SK-N-SH (cell line): ENCODE results near the gene ID4. TPM values are rescaled to one million over a fixed set of nuclear protein-coding genes. Genes with fewer than 3 reads are reported as not detected.

Source experiments
- CTCF ChIA-PET: fragments of 300-600, 350-600 bp; formaldehyde crosslinking; extraction: SDS; loops from one replicate; lab custom pipeline; 2021; lab: Yijun Ruan, JAX
- POLR2A ChIA-PET: fragments of 350-600 bp; sonication (Branson Sonifier 250); formaldehyde crosslinking; extraction: SDS; loops from one replicate; lab custom pipeline; 2020; ENCODE audit warnings: antibody characterized with exemption, inconsistent platforms; lab: Yijun Ruan, JAX
- DNase-seq: peaks from one replicate; pipeline ENCODE4 v3.0.0; 2012
- H2AFZ ChIP-seq: fragments of 200-600 bp; sonication (generic); 2 replicates; pipeline ENCODE4 v1.8.1; 2016; ENCODE audit warnings: antibody characterized with exemption, mild to moderate bottlenecking, low read depth
- H3F3A ChIP-seq: fragments of 200-600 bp; sonication (generic); replicated peaks from 2 replicates; pipeline ENCODE3; 2016; ENCODE audit warnings: antibody characterized with exemption, mild to moderate bottlenecking; ENCODE audit not compliant: insufficient read depth
- H3K27ac ChIP-seq, 2 experiments: fragments of 200-500 bp in 1 of 2; fragments of 200-600 bp in 1 of 2; sonication (Bioruptor generic) in 1 of 2; sonication (generic), shearing (Covaris generic) in 1 of 2; 2 replicates each; pipeline versions ENCODE4 v1.5.1 to v1.6.1; 2014 to 2016; ENCODE audit warnings: low read depth in 2 of 2, inconsistent platforms in 1 of 2, low read length in 1 of 2, mild to moderate bottlenecking in 1 of 2, mixed read lengths in 1 of 2
- H3K27me3 ChIP-seq: fragments of 200-600 bp; sonication (generic), shearing (Covaris generic); 2 replicates; pipeline ENCODE4 v1.6.1; 2016; ENCODE audit warnings: mixed run types; ENCODE audit not compliant: insufficient read depth
- H3K36me3 ChIP-seq, 2 experiments: fragments of 200-500 bp in 1 of 2; fragments of 200-600 bp in 1 of 2; sonication (Bioruptor generic) in 1 of 2; sonication (generic) in 1 of 2; replicated peaks in 1 of 2; 2 replicates each; pipeline versions ENCODE3 to v1.5.1; 2014 to 2016; ENCODE audit warnings: low read length in 1 of 2, mild to moderate bottlenecking in 1 of 2; ENCODE audit not compliant: insufficient read depth in 2 of 2, control insufficient read depth in 1 of 2
- H3K4me1 ChIP-seq, 2 experiments: fragments of 200-500 bp in 1 of 2; fragments of 200-600 bp in 1 of 2; sonication (Bioruptor generic) in 1 of 2; sonication (generic), shearing (Covaris generic) in 1 of 2; 2 replicates each; pipeline versions ENCODE4 v1.5.1 to v1.6.1; 2014 to 2016; ENCODE audit warnings: low read depth in 1 of 2, low read length in 1 of 2, mixed run types in 1 of 2; ENCODE audit not compliant: insufficient read depth in 2 of 2, control insufficient read depth in 1 of 2
- H3K4me2 ChIP-seq: fragments of 200-600 bp; sonication (generic), shearing (Covaris generic); 2 replicates; pipeline ENCODE4 v1.6.1; 2017; ENCODE audit warnings: mixed run types
- H3K4me3 ChIP-seq, 2 experiments: fragments of 200-500 bp in 1 of 2; fragments of 200-600 bp in 1 of 2; sonication (Bioruptor generic) in 1 of 2; sonication (generic), shearing (Covaris generic) in 1 of 2; 2 replicates each; pipeline versions ENCODE4 v1.5.1 to v1.8.1; 2014 to 2016; ENCODE audit warnings: low read depth in 2 of 2, inconsistent platforms in 1 of 2, low read length in 1 of 2, mild to moderate bottlenecking in 1 of 2, mixed read lengths in 1 of 2, moderate library complexity in 1 of 2
- H3K79me2 ChIP-seq: fragments of 200-600 bp; sonication (generic); 2 replicates; pipeline ENCODE4 v1.8.1; 2017; ENCODE audit warnings: mild to moderate bottlenecking; ENCODE audit not compliant: insufficient read depth
- H3K9ac ChIP-seq: fragments of 200-600 bp; sonication (generic); 2 replicates; pipeline ENCODE4 v1.6.1; 2017; ENCODE audit warnings: mixed run types
- H3K9me2 ChIP-seq: fragments of 200-600 bp; sonication (generic); 2 replicates; pipeline ENCODE4 v1.6.1; 2017; ENCODE audit warnings: mixed run types
- H3K9me3 ChIP-seq: fragments of 200-600 bp; sonication (generic); 2 replicates; pipeline ENCODE4 v1.6.1; 2017; ENCODE audit warnings: mixed run types, mild to moderate bottlenecking, moderate library complexity
- H4K20me1 ChIP-seq: fragments of 200-600 bp; sonication (generic); 2 replicates; pipeline ENCODE4 v1.6.1; 2017; ENCODE audit warnings: mild to moderate bottlenecking, mixed run types; ENCODE audit not compliant: insufficient read depth
- CHD2 ChIP-seq: fragments of 150-350 bp; IDR thresholded peaks from 2 replicates; pipeline ENCODE4 v1.6.1; 2018; ENCODE audit warnings: low read length; ENCODE audit not compliant: partially characterized antibody
- ELF1 ChIP-seq: IDR thresholded peaks from 2 replicates; pipeline ENCODE4 v1.4.0; 2012
- EP300 ChIP-seq, 2 experiments: IDR thresholded peaks; 2 replicates each; pipeline versions ENCODE4 v1.4.0 to v1.6.1; 2012; ENCODE audit warnings: borderline replicate concordance in 1 of 2, low read depth in 1 of 2, low read length in 1 of 2
- EZH2phosphoT487 ChIP-seq: fragments of 200-600 bp; sonication (generic); IDR thresholded peaks from 2 replicates; pipeline ENCODE4 v1.6.1; 2017; ENCODE audit warnings: low read depth, mixed run types, mild to moderate bottlenecking, antibody characterized with exemption, moderate library complexity, borderline replicate concordance
- FOSL2 ChIP-seq: IDR thresholded peaks from 2 replicates; pipeline ENCODE4 v1.4.0; 2012; ENCODE audit warnings: low read depth, mild to moderate bottlenecking, moderate library complexity, borderline replicate concordance
- FOXM1 ChIP-seq: IDR thresholded peaks from 2 replicates; pipeline ENCODE4 v1.4.0; 2012; ENCODE audit warnings: low read depth, mild to moderate bottlenecking
- GATA2 ChIP-seq: sonication (generic); formaldehyde crosslinking; IDR thresholded peaks from 2 replicates; pipeline ENCODE4 v1.5.0; 2020; ENCODE audit warnings: mild to moderate bottlenecking, missing genetic modification reagents
- JUND ChIP-seq: IDR thresholded peaks from 2 replicates; pipeline ENCODE4 v1.4.0; 2012
- MAX ChIP-seq: IDR thresholded peaks from 2 replicates; pipeline ENCODE4 v1.4.0; 2012; ENCODE audit warnings: low read depth
- MXI1 ChIP-seq: IDR thresholded peaks from 2 replicates; pipeline ENCODE4 v1.6.1; 2012; ENCODE audit warnings: mild to moderate bottlenecking, low read depth, low read length, improper control_type of control experiment
- NRF1 ChIP-seq: IDR thresholded peaks from 2 replicates; pipeline ENCODE4 v1.6.1; 2012; ENCODE audit warnings: low read depth, mild to moderate bottlenecking, low read length
- PBX3 ChIP-seq: IDR thresholded peaks from 2 replicates; pipeline ENCODE4; 2012
- POLR2AphosphoS5 ChIP-seq: IDR thresholded peaks from 2 replicates; pipeline ENCODE4 v1.6.1; 2012; ENCODE audit warnings: low read depth, low read length
- RCOR1 ChIP-seq: fragments of 150-350 bp; IDR thresholded peaks from 2 replicates; pipeline ENCODE4 v1.6.1; 2017; ENCODE audit warnings: antibody characterized with exemption, low read length
- RXRA ChIP-seq: IDR thresholded peaks from 2 replicates; pipeline ENCODE4 v1.4.0; 2012; ENCODE audit warnings: low read depth, mild to moderate bottlenecking, borderline replicate concordance
- SIN3A ChIP-seq: IDR thresholded peaks from 2 replicates; pipeline ENCODE4 v1.6.1; 2012; ENCODE audit warnings: low read depth, mild to moderate bottlenecking, low read length, moderate library complexity, borderline replicate concordance
- SMC3 ChIP-seq: IDR thresholded peaks from 2 replicates; pipeline ENCODE4 v1.6.1; 2012; ENCODE audit warnings: low read depth, low read length, improper control_type of control experiment
- TAF1 ChIP-seq: IDR thresholded peaks from 2 replicates; pipeline ENCODE4 v1.6.1; 2012; ENCODE audit warnings: low read depth, mild to moderate bottlenecking, low read length, moderate library complexity, borderline replicate concordance
- TCF12 ChIP-seq: IDR thresholded peaks from 2 replicates; pipeline ENCODE4 v1.4.0; 2012
- TEAD4 ChIP-seq: IDR thresholded peaks from 2 replicates; pipeline ENCODE4 v1.4.0; 2012; ENCODE audit warnings: mild to moderate bottlenecking, borderline replicate concordance; ENCODE audit not compliant: insufficient read depth
- USF1 ChIP-seq: IDR thresholded peaks from 2 replicates; pipeline ENCODE4 v1.4.0; 2012; ENCODE audit warnings: low read depth, borderline replicate concordance
- USF2 ChIP-seq: fragments of 150-350 bp; IDR thresholded peaks from 2 replicates; pipeline ENCODE4 v1.6.1; 2017; ENCODE audit warnings: antibody characterized with exemption, low read length, low read depth, borderline replicate concordance
- WGBS: methylation state at CpG from one replicate; pipeline ENCODE4 v1.1.6; 2017; ENCODE audit warnings: low lambda C conversion rate; 5-methylcytosine and 5-hydroxymethylcytosine counted together
- polyA plus RNA-seq, 3 experiments: library from polyadenylated mRNA; depleted of rRNA; stranded (reverse); fragments of >200 nt; gene quantifications; 2 replicates each; pipeline ENCODE4 v1.2.3, GENCODE V29; 2012

Gene ID4
- polyA plus RNA-seq, 1 of the 3 experiments (the other 2 are of a cell fraction): 4.9 TPM

- WGBS: 20% methylated on average over 9 of the region's 9 CpGs
- POLR2A ChIA-PET: no interaction called here
- H3K36me3 ChIP-seq: no peaks in the 10 kb centered on the region
- H3K9ac ChIP-seq: peak overlapping the region; percentile 98
- CTCF ChIA-PET: interaction anchor here (0.7 to 1.1 kb wide), 2 partner anchors 8 to 44 kb away, joined by 3 read pairs; no protein-coding TSS in a partner anchor
- no peaks in the 10 kb centered on the region for H4K20me1 ChIP-seq
- H3K4me2 ChIP-seq: peak overlapping the region; percentile 85
- peak overlapping the region; percentile 73 to 83 for H3K4me3 ChIP-seq
- H3K9me3 ChIP-seq: no peaks in the 10 kb centered on the region
- H3K4me1 ChIP-seq: peaks cover 3 to 21% of the 10 kb centered on the region in 2 experiments; a peak in 3 of 4 replicates
- H3K27ac ChIP-seq: peak overlapping the region; percentile 94 to 100; a peak in 3 of 4 replicates
- DNase-seq: no peak
- no peaks in the 10 kb centered on the region; the same call in 1 of the 2 replicates for H3K79me2 ChIP-seq
- H3K9me2 ChIP-seq: no peaks in the 10 kb centered on the region
- H3K27me3 ChIP-seq: no peaks in the 10 kb centered on the region
- peak overlapping the region; percentile 68 for H2AFZ ChIP-seq
- TF ChIP-seq SMC3 (no peak), GATA2 (no peak), TEAD4 (no peak), MAX (no peak), RXRA (no peak), FOSL2 (no peak), ELF1 (no peak), JUND (no peak), PBX3 (peak; percentile 61), TCF12 (0 out of 2 replicates have a peak, but pooled peaks have one; percentile 11)
- peaks cover 23% of the 10 kb centered on the region for H3F3A ChIP-seq
These were observed 33.6 kb upstream of the ID4 start for GRCh38 chr6:19803331-19804204.

GRCh38 chr6:19804205-19805128 is 32.7 kb upstream of the ID4 start:
- H3K9me3 ChIP-seq: no peaks in the 10 kb centered on the region
- ChIA-PET POLR2A (no interaction called here), CTCF (interaction anchor here (0.7 to 1.1 kb wide), 2 partner anchors 9 to 43 kb away, joined by 3 read pairs; no protein-coding TSS in a partner anchor)
- DNase-seq: peak; percentile 93
- H3K4me3 ChIP-seq: peak overlapping the region; percentile 73 to 83
- no peaks in the 10 kb centered on the region for H4K20me1 ChIP-seq
- peak overlapping the region; percentile 94 to 100 for H3K27ac ChIP-seq
- H3K4me2 ChIP-seq: peak overlapping the region; percentile 85
- WGBS: 3% methylated on average over 36 of the region's 77 CpGs
- peak overlapping the region; percentile 98 for H3K9ac ChIP-seq
- H3K27me3 ChIP-seq: no peaks in the 10 kb centered on the region
- H3K4me1 ChIP-seq: peaks cover 3 to 21% of the 10 kb centered on the region in 2 experiments; a peak in 3 of 4 replicates
- H3F3A ChIP-seq: peaks cover 23% of the 10 kb centered on the region
- no peaks in the 10 kb centered on the region for H3K79me2 ChIP-seq
- peak overlapping the region; percentile 68 for H2AFZ ChIP-seq
- no peaks in the 10 kb centered on the region for H3K36me3 ChIP-seq
- no peaks in the 10 kb centered on the region for H3K9me2 ChIP-seq
- TF ChIP-seq USF2: no peak
- TF ChIP-seq GATA2: no peak
- no peak for TF ChIP-seq EZH2phosphoT487
- TF ChIP-seq USF1: no peak
- TF ChIP-seq TCF12: peak; percentile 96
- 0 out of 2 replicates have a peak, but pooled peaks have one; percentile 24 for TF ChIP-seq ELF1
- peak; percentile 98 for TF ChIP-seq MXI1
- TF ChIP-seq POLR2AphosphoS5: peak; percentile 73
- TF ChIP-seq FOXM1: peak; percentile 86
- TF ChIP-seq CHD2: peak; percentile 97
- peak; percentile 76; the same call in 1 of the 2 replicates for TF ChIP-seq TEAD4
- TF ChIP-seq SIN3A: peak; percentile 99
- peak; percentile 82; the same call in 1 of the 2 replicates for TF ChIP-seq RCOR1
- peak; percentile 90 to 98 for TF ChIP-seq EP300 (IDR thresholded peaks at IDR 0.05; ENCODE audit: borderline replicate concordance in 1 of 2, low read depth in 1 of 2, low read length in 1 of 2)
- TF ChIP-seq NRF1: peak; percentile 54
- peak; percentile 69; the same call in 1 of the 2 replicates for TF ChIP-seq TAF1
